Heart right ventricle (tissue), 16 donors: ENCODE results near the gene INSM1. TPM values are rescaled to one million over a fixed set of nuclear protein-coding genes. Genes with fewer than 3 reads are reported as not detected.

ENCODE experiments used
- ATAC-seq, 8 donors: fragments of 200-7000 bp; cut with Tn5 transposase; one replicate each; pipeline ENCODE4 v1.9.1; 2020; ENCODE audit warnings: mild to moderate bottlenecking in 8 of 8, moderate library complexity in 8 of 8, moderate number of reproducible peaks in 1 of 8
- DNase-seq, 2 donors: peaks; one replicate each; pipeline ENCODE4 v3.0.0-alpha.2; 2020
- H3K27ac ChIP-seq, 10 donors: fragments of 200-600 bp; sonication (generic) in 2 of 10; one replicate each; pipeline versions ENCODE4 v1.5.0 to v1.8.0; 2020 to 2022; ENCODE audit warnings: mild to moderate bottlenecking in 3 of 10
- H3K27me3 ChIP-seq, 7 donors: fragments of 200-600 bp; one replicate each; pipeline ENCODE4 v1.8.0; 2021 to 2022; ENCODE audit warnings: mild to moderate bottlenecking in 2 of 7
- H3K36me3 ChIP-seq, 9 donors: fragments of 200-600 bp; sonication (generic) in 1 of 9; one replicate each; pipeline versions ENCODE4 v1.5.0 to v1.8.0; 2020 to 2022; ENCODE audit warnings: mild to moderate bottlenecking in 2 of 9
- H3K4me1 ChIP-seq, 9 donors: fragments of 200-600 bp; sonication (generic) in 1 of 9; one replicate each; pipeline versions ENCODE4 v1.5.0 to v1.8.0; 2020 to 2022; ENCODE audit warnings: mild to moderate bottlenecking in 4 of 9
- H3K4me3 ChIP-seq, 10 donors: fragments of 200-600 bp; sonication (generic) in 2 of 10; one replicate each; pipeline versions ENCODE4 v1.5.0 to v1.8.0; 2020 to 2022; ENCODE audit warnings: mild to moderate bottlenecking in 7 of 10, moderate library complexity in 2 of 10
- H3K9me3 ChIP-seq, 11 donors: fragments of 200-600 bp in 10 of 11; sonication (generic) in 2 of 11; one replicate each; pipeline versions ENCODE4 v1.5.0 to v1.8.0; 2013 to 2022; ENCODE audit warnings: mild to moderate bottlenecking in 2 of 11, control low read depth in 1 of 11, moderate library complexity in 1 of 11
- WGBS, 2 donors: extraction: QIAGEN DNeasy Blood & Tissue Kit; methylation state at CpG; one replicate each; pipeline ENCODE4 v1.1.7; 2013; ENCODE audit warnings: inconsistent platforms in 1 of 2; 5-methylcytosine and 5-hydroxymethylcytosine counted together
- intact Hi-C, 10 donors: fragments of 100-400 bp; cut with DNase I; formaldehyde crosslinking; loops; one replicate each; pipeline versions ENCODE4 v1.11.1 to v1.14.2; 2022
- polyA plus RNA-seq, 2 donors: library from polyadenylated mRNA; stranded (reverse); fragments of 200-250 nt; gene quantifications; one replicate each; pipeline ENCODE4 v1.2.3, GENCODE V29; 2013
- total RNA-seq, 10 donors: library from RNA; stranded (reverse); fragmentation: NEBNext Ultra II Directional in 3 of 10; extraction: Animal tissue kit (Norgen Biotek cat#: 25700) in 3 of 10; gene quantifications; one replicate each; pipeline versions ENCODE4 v1.2.1 to v1.2.4, GENCODE V29; 2021 to 2023
- TF ChIP-seq, protein P1 (sequence below), 9 donors: fragments of 200-600 bp; sonication (generic) in 2 of 9; IDR thresholded peaks; one replicate each; pipeline versions ENCODE4 v1.5.0 to v1.8.0; 2021 to 2022; ENCODE audit warnings: antibody characterized with exemption in 9 of 9, mild to moderate bottlenecking in 5 of 9, moderate library complexity in 1 of 9
- donor health status: Arrhythmogenic right ventricular cardiomyopathy.
- donor health status: ischemic (EF 13 %, LVEDD 7.1; RV severe dilation, severe dysfunction).
- donor health status: healthy with polysubstance abuse.
- donor health status: DM: no; HTN: yes; CAD: no.
- donor health status: DM: no; HTN: no; CAD: no.
- donor health status: ischemic (EF 25% LVEDD 6.9; RV normal size, moderate dysfunction).
- donor health status: ischemic (EF 25% LVEDD 5.7; RV mildly dilated, moderate dysfunction).
- donor health status: healthy.
- donor health status: DM: yes; HTN: yes; CAD: no.
- donor health status: Ischemic cardiomyopathy.
- donor health status: ischemic (EF 35%, LVEDD 5.7; RV mildly dilated, moderate dysfunction).
- donor health status: nonischemic (EF 11% LVEDD 7.7; RV severe dilation, severe dysfunction).
- donor health status: DM: yes; HTN: yes; CAD: no.
- donor health status: PGD.
- donor health status: ischemic (EF 29% LVEDD 5.4; RV normal size, mild dysfunction).
- donor health status: nonischemic (EF 23%, LVEDD 6.1; RV moderate dilation, normal function).

INSM1 gene
- total and polyA plus RNA-seq, 12 donors: 0.01 to 0.09 (median 0.07) TPM; not detected in 9

DNA sequence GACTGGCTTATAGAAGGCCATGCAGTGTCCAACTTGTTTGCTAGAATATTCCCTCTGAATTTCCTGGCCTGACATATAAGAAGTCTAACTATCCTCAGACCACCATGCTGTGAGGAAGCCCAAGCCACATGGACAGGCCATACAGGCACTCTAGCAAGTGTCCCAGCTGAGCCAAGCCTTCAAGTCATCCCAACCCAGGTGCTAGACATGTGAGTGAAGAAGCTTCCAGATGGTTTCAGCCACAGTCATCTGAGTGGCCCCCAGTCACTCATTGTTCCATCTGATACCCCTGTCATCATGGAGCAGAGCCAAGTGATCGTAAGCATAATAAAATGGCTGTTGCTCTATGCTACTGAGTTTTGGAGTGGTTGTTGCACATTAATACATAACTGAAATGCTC lies 46.0 kb upstream of the INSM1 start:
- 81 to 90% methylated on average over 1 of the region's 1 CpG for WGBS, 2 donors
- Histone ChIP-seq H3K27me3 (no peaks in the 10 kb centered on the region), H3K36me3 (no peaks in the 10 kb centered on the region), H3K4me1 (peaks cover 0 to 23% (median 3%) of the 10 kb centered on the region in 9 donors), H3K9me3 (peaks cover 0 to 8% (median 0%) of the 10 kb centered on the region in 11 donors), H3K27ac (no peak overlapping the region), H3K4me3 (no peak overlapping the region)
- intact Hi-C loops: no loop called here
- TF ChIP-seq, protein P1, sequence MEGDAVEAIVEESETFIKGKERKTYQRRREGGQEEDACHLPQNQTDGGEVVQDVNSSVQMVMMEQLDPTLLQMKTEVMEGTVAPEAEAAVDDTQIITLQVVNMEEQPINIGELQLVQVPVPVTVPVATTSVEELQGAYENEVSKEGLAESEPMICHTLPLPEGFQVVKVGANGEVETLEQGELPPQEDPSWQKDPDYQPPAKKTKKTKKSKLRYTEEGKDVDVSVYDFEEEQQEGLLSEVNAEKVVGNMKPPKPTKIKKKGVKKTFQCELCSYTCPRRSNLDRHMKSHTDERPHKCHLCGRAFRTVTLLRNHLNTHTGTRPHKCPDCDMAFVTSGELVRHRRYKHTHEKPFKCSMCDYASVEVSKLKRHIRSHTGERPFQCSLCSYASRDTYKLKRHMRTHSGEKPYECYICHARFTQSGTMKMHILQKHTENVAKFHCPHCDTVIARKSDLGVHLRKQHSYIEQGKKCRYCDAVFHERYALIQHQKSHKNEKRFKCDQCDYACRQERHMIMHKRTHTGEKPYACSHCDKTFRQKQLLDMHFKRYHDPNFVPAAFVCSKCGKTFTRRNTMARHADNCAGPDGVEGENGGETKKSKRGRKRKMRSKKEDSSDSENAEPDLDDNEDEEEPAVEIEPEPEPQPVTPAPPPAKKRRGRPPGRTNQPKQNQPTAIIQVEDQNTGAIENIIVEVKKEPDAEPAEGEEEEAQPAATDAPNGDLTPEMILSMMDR (IDR thresholded peaks at IDR 0.05): no peak
- no peak for ATAC-seq
- no peak for DNase-seq

DNA sequence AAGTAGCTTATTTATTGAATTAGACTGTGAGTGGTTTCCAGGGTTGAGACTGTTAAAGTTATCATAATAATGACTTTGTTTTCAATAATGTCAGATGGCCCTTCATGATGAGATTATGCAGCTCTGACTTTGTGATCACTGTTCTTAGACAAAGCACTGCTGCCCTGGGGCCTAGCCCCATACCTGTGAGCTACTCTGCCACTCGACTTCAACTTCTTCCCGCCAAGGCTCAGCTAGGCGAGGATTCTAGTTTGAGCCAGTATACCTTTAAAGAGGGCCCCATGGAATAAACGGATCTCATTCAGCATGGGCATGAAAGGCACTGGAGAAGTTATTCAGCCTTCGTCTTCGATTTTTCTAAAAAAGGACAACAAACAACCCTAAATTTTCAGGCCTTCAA lies 45.0 kb upstream of the INSM1 start:
- Histone ChIP-seq H3K9me3 (peaks cover 0 to 8% (median 0%) of the 10 kb centered on the region in 11 donors), H3K27ac (no peak overlapping the region), H3K4me3 (no peak overlapping the region), H3K36me3 (no peaks in the 10 kb centered on the region), H3K4me1 (peaks cover 0 to 13% (median 0%) of the 10 kb centered on the region in 9 donors), H3K27me3 (no peaks in the 10 kb centered on the region)
- TF ChIP-seq, protein P1 (IDR thresholded peaks at IDR 0.05): no peak
- no peak for ATAC-seq
- 81 to 89% methylated on average over 6 of the region's 6 CpGs for WGBS, 2 donors
- DNase-seq: no peak
- intact Hi-C loops: no loop called here

DNA sequence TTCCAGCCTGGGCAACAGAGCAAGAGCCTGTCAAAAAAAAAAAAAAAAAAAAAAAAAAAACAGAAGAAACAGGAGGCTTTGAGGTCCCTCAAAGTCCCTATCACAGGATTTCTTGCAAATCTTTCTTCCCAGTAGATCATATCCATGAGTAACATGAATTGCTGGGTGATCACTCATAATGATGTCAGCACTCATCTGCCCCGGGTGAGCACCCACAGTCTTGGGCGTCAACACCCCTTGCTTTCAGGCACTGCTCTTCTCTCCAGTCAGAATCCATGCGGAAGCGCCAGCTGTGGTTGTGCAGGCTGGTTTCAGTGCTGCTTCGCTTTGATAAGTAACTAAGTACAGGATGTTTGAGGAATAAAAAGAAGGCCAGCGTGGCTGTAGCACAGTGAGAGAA lies 40.2 kb upstream of the INSM1 start:
- ATAC-seq: no peak

DNA sequence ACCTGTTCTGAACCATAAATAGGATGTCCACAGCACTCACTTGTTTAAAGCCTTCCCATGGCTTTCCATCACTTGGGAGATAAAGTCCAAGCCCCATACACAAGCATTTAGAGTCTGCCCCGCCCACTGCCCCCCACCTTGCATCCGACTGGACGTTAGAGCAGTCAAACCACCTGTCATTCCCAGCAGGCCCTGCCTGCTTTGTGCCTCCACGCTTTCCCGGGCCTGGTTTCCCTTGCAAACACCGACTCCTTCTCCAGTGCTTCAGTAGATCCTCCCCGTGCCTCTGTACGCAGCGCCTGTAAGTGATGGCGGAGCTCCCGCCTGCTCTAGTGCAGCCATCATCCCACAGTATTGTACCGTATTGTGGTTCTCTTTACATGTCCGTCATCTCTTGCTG lies 38.3 kb upstream of the INSM1 start:
- Histone ChIP-seq H3K27me3 (no peaks in the 10 kb centered on the region), H3K27ac (no peak overlapping the region), H3K4me3 (no peak overlapping the region), H3K9me3 (no peaks in the 10 kb centered on the region), H3K4me1 (peaks cover 0 to 12% (median 0%) of the 10 kb centered on the region in 9 donors), H3K36me3 (no peaks in the 10 kb centered on the region)
- TF ChIP-seq, protein P1 (IDR thresholded peaks at IDR 0.05): no peak
- ATAC-seq (no peak), DNase-seq (no peak)
- 79 to 88% methylated on average over 13 of the region's 13 CpGs for WGBS, 2 donors
- intact Hi-C loops: no loop called here

More for the DNA sequence above, 40.2 kb upstream of the INSM1 start:
- Histone ChIP-seq H3K4me3 (no peak overlapping the region), H3K36me3 (no peaks in the 10 kb centered on the region), H3K27ac (no peak overlapping the region), H3K4me1 (peaks cover 0 to 8% (median 0%) of the 10 kb centered on the region in 9 donors), H3K27me3 (no peaks in the 10 kb centered on the region), H3K9me3 (no peaks in the 10 kb centered on the region)
- intact Hi-C loops: no loop called here
- DNase-seq: no peak
- TF ChIP-seq, protein P1 (IDR thresholded peaks at IDR 0.05): no peak
- 82% methylated on average over 6 of the region's 6 CpGs for WGBS, 2 donors
